IMR-90 (cell line): ENCODE results near the gene HCK. TPM values are rescaled to one million over a fixed set of nuclear protein-coding genes. Genes with fewer than 3 reads are reported as not detected.

Experiments used
- ATAC-seq: fragments of 200-7000 bp; cut with Tn5 transposase; 2 replicates; pipeline ENCODE4 v1.9.1; 2020; ENCODE audit warnings: low read depth, mild to moderate bottlenecking, moderate library complexity
- BruUV-seq: library from RNA; stranded (reverse); fragments of 400-500 nt; replicated peaks from 2 replicates; lab custom pipeline; 2021; lab: Mats Ljungman, UMichigan
- CTCF ChIA-PET: fragments of 300-600 bp; formaldehyde crosslinking; extraction: SDS; loops from one replicate; lab custom pipeline; 2021; ENCODE audit warnings: antibody characterized with exemption; lab: Yijun Ruan, JAX
- POLR2A ChIA-PET: fragments of 300-600 bp; sonication (Branson Sonifier 250); formaldehyde crosslinking; loops from one replicate; lab custom pipeline; 2022; ENCODE audit warnings: antibody characterized with exemption; ENCODE audit not compliant: unreplicated experiment; lab: Charles Lee
- DNase-seq: peaks from one replicate; pipeline ENCODE4 v3.0.0; 2013
- H2AFZ ChIP-seq: replicated peaks from 2 replicates; pipeline ENCODE3; 2013; ENCODE audit warnings: low read length, mild to moderate bottlenecking; ENCODE audit not compliant: poor library complexity
- H2AK5ac ChIP-seq: 2 replicates; pipeline ENCODE4 v1.6.1; 2013; ENCODE audit warnings: low read depth, low read length, inconsistent platforms
- H2AK9ac ChIP-seq: replicated peaks from 2 replicates; pipeline ENCODE3; 2013; ENCODE audit warnings: mild to moderate bottlenecking, low read depth, low read length, moderate library complexity; ENCODE audit not compliant: poor library complexity
- H2BK120ac ChIP-seq: 2 replicates; pipeline ENCODE4 v1.6.1; 2013; ENCODE audit warnings: low read depth, low read length, inconsistent platforms
- H2BK15ac ChIP-seq: 3 replicates; pipeline ENCODE4 v1.6.1; 2013; ENCODE audit warnings: low read depth, low read length, inconsistent platforms
- H2BK20ac ChIP-seq: 2 replicates; pipeline ENCODE4 v1.6.1; 2013; ENCODE audit warnings: low read depth, mild to moderate bottlenecking, inconsistent platforms, low read length, moderate library complexity
- H2BK5ac ChIP-seq: 2 replicates; pipeline ENCODE4 v1.6.1; 2013; ENCODE audit warnings: mild to moderate bottlenecking, low read depth, low read length, inconsistent platforms; ENCODE audit not compliant: poor library complexity, severe bottlenecking
- H3K14ac ChIP-seq: replicated peaks from 2 replicates; pipeline ENCODE4 v1.6.1; 2013; ENCODE audit warnings: low read depth, low read length, inconsistent platforms
- H3K18ac ChIP-seq: 2 replicates; pipeline ENCODE4 v1.6.1; 2013; ENCODE audit warnings: low read depth, low read length, control low read depth
- H3K23ac ChIP-seq: 2 replicates; pipeline ENCODE4 v1.6.1; 2013; ENCODE audit warnings: low read depth, low read length, inconsistent platforms
- H3K27ac ChIP-seq: 2 replicates; pipeline ENCODE4 v1.5.1; 2013; ENCODE audit warnings: mild to moderate bottlenecking, control low read depth, low read length; ENCODE audit not compliant: insufficient read depth
- H3K27me3 ChIP-seq: 2 replicates; pipeline ENCODE4 v1.6.1; 2013; ENCODE audit warnings: low read length; ENCODE audit not compliant: control insufficient read depth, insufficient read depth
- H3K36me3 ChIP-seq: 2 replicates; pipeline ENCODE4 v1.6.1; 2013; ENCODE audit warnings: low read length, mixed read lengths; ENCODE audit not compliant: control insufficient read depth, insufficient read depth
- H3K4ac ChIP-seq: 2 replicates; pipeline ENCODE4 v1.6.1; 2013; ENCODE audit warnings: low read depth, low read length, inconsistent platforms
- H3K4me1 ChIP-seq: 2 replicates; pipeline ENCODE4 v1.6.1; 2013; ENCODE audit warnings: low read length, mixed read lengths; ENCODE audit not compliant: control insufficient read depth, insufficient read depth
- H3K4me2 ChIP-seq: 2 replicates; pipeline ENCODE4 v1.6.1; 2013; ENCODE audit warnings: low read depth, mild to moderate bottlenecking, control low read depth, low read length, moderate library complexity
- H3K4me3 ChIP-seq: 2 replicates; pipeline ENCODE4 v1.5.1; 2013; ENCODE audit warnings: low read depth, mild to moderate bottlenecking, control low read depth, low read length, moderate library complexity; ENCODE audit not compliant: insufficient read depth
- H3K56ac ChIP-seq: 2 replicates; pipeline ENCODE4 v1.6.1; 2013; ENCODE audit warnings: low read length, inconsistent platforms; ENCODE audit not compliant: insufficient read depth; ENCODE audit errors: extremely low read depth
- H3K79me1 ChIP-seq, 2 experiments: 2 replicates each; pipeline ENCODE4 v1.6.1; 2013; ENCODE audit warnings: low read length in 2 of 2, inconsistent platforms in 1 of 2, low read depth in 1 of 2
- H3K9ac ChIP-seq: 2 replicates; pipeline ENCODE4 v1.6.1; 2013; ENCODE audit warnings: low read depth, low read length, control low read depth
- H3K9me1 ChIP-seq: 2 replicates; pipeline ENCODE4 v1.6.1; 2013; ENCODE audit warnings: low read length, inconsistent platforms; ENCODE audit not compliant: insufficient read depth
- H3K9me3 ChIP-seq: 2 replicates; pipeline ENCODE4 v1.6.1; 2013; ENCODE audit warnings: low read length; ENCODE audit not compliant: control insufficient read depth, insufficient read depth
- H4K20me1 ChIP-seq: 2 replicates; pipeline ENCODE4 v1.6.1; 2013; ENCODE audit warnings: low read length, inconsistent platforms; ENCODE audit not compliant: insufficient read depth
- H4K5ac ChIP-seq: 2 replicates; pipeline ENCODE4 v1.6.1; 2013; ENCODE audit warnings: mild to moderate bottlenecking, low read depth, low read length, control low read depth
- H4K8ac ChIP-seq, 2 experiments: 2 replicates each; pipeline ENCODE4 v1.6.1; 2013; ENCODE audit warnings: low read depth in 2 of 2, low read length in 2 of 2, control low read depth in 1 of 2, inconsistent platforms in 1 of 2
- H4K91ac ChIP-seq: 2 replicates; pipeline ENCODE4 v1.6.1; 2013; ENCODE audit warnings: low read depth, low read length, inconsistent platforms; ENCODE audit not compliant: insufficient read depth
- CHD1 ChIP-seq: IDR thresholded peaks from 2 replicates; pipeline ENCODE4 v1.6.1; 2012; ENCODE audit warnings: low read depth, low read length, improper control_type of control experiment
- MAFK ChIP-seq: IDR thresholded peaks from 2 replicates; pipeline ENCODE4 v1.6.1; 2012; ENCODE audit warnings: low read depth, low read length, improper control_type of control experiment
- MXI1 ChIP-seq: IDR thresholded peaks from 2 replicates; pipeline ENCODE4 v1.6.1; 2012; ENCODE audit warnings: low read depth, mild to moderate bottlenecking, low read length, moderate library complexity, borderline replicate concordance
- NFE2L2 ChIP-seq: fragments of 150-350 bp; IDR thresholded peaks from 2 replicates; pipeline ENCODE4 v1.6.1; 2016; ENCODE audit warnings: low read depth, mild to moderate bottlenecking, low read length
- POLR2A ChIP-seq: IDR thresholded peaks from 2 replicates; pipeline ENCODE4 v1.6.1; 2012; ENCODE audit warnings: mild to moderate bottlenecking, low read depth, low read length
- RAD21 ChIP-seq: IDR thresholded peaks from 2 replicates; pipeline ENCODE4 v1.6.1; 2012; ENCODE audit warnings: low read length, improper control_type of control experiment
- RCOR1 ChIP-seq: IDR thresholded peaks from 2 replicates; pipeline ENCODE4 v1.6.1; 2012; ENCODE audit warnings: mild to moderate bottlenecking, low read length, improper control_type of control experiment; ENCODE audit not compliant: insufficient replicate concordance
- RFX5 ChIP-seq: IDR thresholded peaks from 2 replicates; pipeline ENCODE4 v1.8.0; 2012; ENCODE audit warnings: low read depth, mild to moderate bottlenecking, low read length, moderate library complexity
- WGBS, 2 experiments: methylation state at CpG; one replicate each; pipeline versions ENCODE4 v1.1.5 to v1.1.7; 2013; ENCODE audit warnings: missing lambda C conversion rate in 2 of 2; ENCODE audit not compliant: insufficient read length in 1 of 2; ENCODE audit errors: extremely low coverage in 2 of 2; 5-methylcytosine and 5-hydroxymethylcytosine counted together
- dilution Hi-C: fragments of 300-500 bp; cut with HindIII; formaldehyde crosslinking; loops from one replicate; pipeline ENCODE4 v1.14.3; 2018; ENCODE audit warnings: low sequenced_read_pairs; ENCODE audit not compliant: unreplicated experiment
- in situ Hi-C: fragments of 300-500 bp; cut with MboI; formaldehyde crosslinking; loops from 3 replicates; pipeline ENCODE4 v1.14.3; 2019; ENCODE audit warnings: low sequenced_read_pairs, inconsistent platforms, mixed read lengths
- intact Hi-C: fragments of 100-400 bp; cut with micrococcal nuclease; formaldehyde crosslinking; loops from 2 replicates; pipeline ENCODE4 v1.10.0; 2022
- polyA plus RNA-seq, 3 experiments: library from polyadenylated mRNA; depleted of rRNA; stranded (reverse); fragments of >200 nt; gene quantifications; 2 replicates each; pipeline ENCODE4 v1.2.3, GENCODE V29; 2012; ENCODE audit warnings: low replicate concordance in 1 of 3
- total RNA-seq: library from RNA; depleted of rRNA; stranded (reverse); fragments of >200 nt; gene quantifications from 2 replicates; pipeline ENCODE4 v1.2.3, GENCODE V29; 2012
- TF ChIP-seq, protein P1 (sequence below): fragments of 150-350 bp; IDR thresholded peaks from 2 replicates; pipeline ENCODE4 v1.6.1; 2017; ENCODE audit warnings: mild to moderate bottlenecking, antibody characterized with exemption, low read length, low read depth
- TF ChIP-seq, protein P2 (sequence below): conservative IDR thresholded peaks from 2 replicates; pipeline ENCODE4 v1.5.1; 2012; ENCODE audit warnings: mild to moderate bottlenecking, low read depth, low read length, improper control_type of control experiment

The HCK gene
- total and polyA plus RNA-seq, 2 of the 4 experiments (the other 2 are of a cell fraction): not detected

DNA sequence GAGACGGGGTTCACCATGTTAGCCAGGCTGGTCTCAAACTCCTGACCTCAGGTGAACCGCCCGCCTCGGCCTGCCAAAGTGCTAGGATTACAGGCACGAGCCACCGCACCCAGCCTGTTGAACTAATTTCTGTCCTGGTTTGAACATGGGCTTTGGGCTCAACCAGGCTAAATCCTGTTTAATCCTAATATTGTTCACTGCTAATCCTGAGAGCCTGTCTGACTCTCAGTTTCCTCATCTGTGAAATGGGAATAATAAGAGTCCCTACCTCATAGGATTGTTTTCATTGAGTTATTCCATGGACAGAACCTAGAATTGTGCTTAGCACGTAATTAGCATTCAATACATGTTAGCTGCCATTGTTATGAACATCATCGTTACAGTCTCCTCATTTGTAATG, 74.9 kb downstream of the HCK start:
- no peak for DNase-seq
- H3K9ac ChIP-seq: no peak overlapping the region
- no peak overlapping the region for H3K18ac ChIP-seq
- no peaks in the 10 kb centered on the region; the same call in 1 of the 2 replicates for H3K36me3 ChIP-seq
- H2AK5ac ChIP-seq: no peak overlapping the region
- H3K27ac ChIP-seq: no peak overlapping the region
- H3K27me3 ChIP-seq: no peaks in the 10 kb centered on the region
- in situ Hi-C loops (no loop called here), intact Hi-C loops (no loop called here), dilution Hi-C loops (no loop called here)
- H3K9me1 ChIP-seq: peaks cover 13% of the 10 kb centered on the region
- no peak overlapping the region for H3K4me3 ChIP-seq
- TF ChIP-seq, protein P1, sequence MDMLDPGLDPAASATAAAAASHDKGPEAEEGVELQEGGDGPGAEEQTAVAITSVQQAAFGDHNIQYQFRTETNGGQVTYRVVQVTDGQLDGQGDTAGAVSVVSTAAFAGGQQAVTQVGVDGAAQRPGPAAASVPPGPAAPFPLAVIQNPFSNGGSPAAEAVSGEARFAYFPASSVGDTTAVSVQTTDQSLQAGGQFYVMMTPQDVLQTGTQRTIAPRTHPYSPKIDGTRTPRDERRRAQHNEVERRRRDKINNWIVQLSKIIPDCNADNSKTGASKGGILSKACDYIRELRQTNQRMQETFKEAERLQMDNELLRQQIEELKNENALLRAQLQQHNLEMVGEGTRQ: no peak
- no peak for TF ChIP-seq CHD1
- TF ChIP-seq NFE2L2: no peak
- TF ChIP-seq RAD21: no peak
- TF ChIP-seq, protein P2, sequence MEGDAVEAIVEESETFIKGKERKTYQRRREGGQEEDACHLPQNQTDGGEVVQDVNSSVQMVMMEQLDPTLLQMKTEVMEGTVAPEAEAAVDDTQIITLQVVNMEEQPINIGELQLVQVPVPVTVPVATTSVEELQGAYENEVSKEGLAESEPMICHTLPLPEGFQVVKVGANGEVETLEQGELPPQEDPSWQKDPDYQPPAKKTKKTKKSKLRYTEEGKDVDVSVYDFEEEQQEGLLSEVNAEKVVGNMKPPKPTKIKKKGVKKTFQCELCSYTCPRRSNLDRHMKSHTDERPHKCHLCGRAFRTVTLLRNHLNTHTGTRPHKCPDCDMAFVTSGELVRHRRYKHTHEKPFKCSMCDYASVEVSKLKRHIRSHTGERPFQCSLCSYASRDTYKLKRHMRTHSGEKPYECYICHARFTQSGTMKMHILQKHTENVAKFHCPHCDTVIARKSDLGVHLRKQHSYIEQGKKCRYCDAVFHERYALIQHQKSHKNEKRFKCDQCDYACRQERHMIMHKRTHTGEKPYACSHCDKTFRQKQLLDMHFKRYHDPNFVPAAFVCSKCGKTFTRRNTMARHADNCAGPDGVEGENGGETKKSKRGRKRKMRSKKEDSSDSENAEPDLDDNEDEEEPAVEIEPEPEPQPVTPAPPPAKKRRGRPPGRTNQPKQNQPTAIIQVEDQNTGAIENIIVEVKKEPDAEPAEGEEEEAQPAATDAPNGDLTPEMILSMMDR: no peak
- TF ChIP-seq RFX5: no peak
- TF ChIP-seq MXI1: no peak
- no peak for TF ChIP-seq POLR2A
- no peak for TF ChIP-seq MAFK
- no peak for TF ChIP-seq RCOR1
- H3K4ac ChIP-seq: no peak overlapping the region
- no peak overlapping the region for H3K56ac ChIP-seq
- H4K8ac ChIP-seq: no peak overlapping the region
- no peak overlapping the region for H2BK120ac ChIP-seq
- H3K14ac ChIP-seq: no peak overlapping the region
- H3K4me2 ChIP-seq: no peak overlapping the region
- H2AK9ac ChIP-seq: no peak overlapping the region
- peaks cover 46 to 74% of the 10 kb centered on the region in 2 experiments for H3K79me1 ChIP-seq
- no peak overlapping the region for H2BK15ac ChIP-seq
- 94% methylated on average over 3 of the region's 8 CpGs; no CpG with 5 or more reads in 1 of the 2 experiments for WGBS, 2 experiments
- no peaks in the 10 kb centered on the region for H3K9me3 ChIP-seq
- H2AFZ ChIP-seq: no peak overlapping the region
- CTCF ChIA-PET: no interaction called here
- H4K20me1 ChIP-seq: peaks cover 72% of the 10 kb centered on the region
- H3K4me1 ChIP-seq: no peaks in the 10 kb centered on the region
- ATAC-seq: no peak
- no peak overlapping the region for H3K23ac ChIP-seq
- H4K5ac ChIP-seq: no peak overlapping the region
- H4K91ac ChIP-seq: no peak overlapping the region
- H2BK5ac ChIP-seq: no peak overlapping the region
- no peak overlapping the region for H2BK20ac ChIP-seq
- POLR2A ChIA-PET: no interaction called here
- no TSS peak for BruUV-seq
